ENCODE data around the gene ENTPD1.
"Not testable (repeated sequence)": the region's sequence is repeated elsewhere in the genome, so short reads cannot be mapped to it uniquely, and the experiment has no call there.

ENTPD1 gene

GRCh38 chr10:95867866-95868265 lies 111.9 kb downstream of the ENTPD1 start:
- H3K36me3 ChIP-seq (ENCODE audit: insufficient read depth, low read length), result no peaks in the 10 kb centered on the region
- H3K9ac ChIP-seq (ENCODE audit: low read depth, low read length), result no peak overlapping the region
- H3K4me1 ChIP-seq (ENCODE audit: insufficient read depth, low read length), result no peaks in the 10 kb centered on the region
- no peaks in the 10 kb centered on the region for H3K9me3 ChIP-seq (ENCODE audit: control insufficient read depth, insufficient read depth, low read length)

DNA sequence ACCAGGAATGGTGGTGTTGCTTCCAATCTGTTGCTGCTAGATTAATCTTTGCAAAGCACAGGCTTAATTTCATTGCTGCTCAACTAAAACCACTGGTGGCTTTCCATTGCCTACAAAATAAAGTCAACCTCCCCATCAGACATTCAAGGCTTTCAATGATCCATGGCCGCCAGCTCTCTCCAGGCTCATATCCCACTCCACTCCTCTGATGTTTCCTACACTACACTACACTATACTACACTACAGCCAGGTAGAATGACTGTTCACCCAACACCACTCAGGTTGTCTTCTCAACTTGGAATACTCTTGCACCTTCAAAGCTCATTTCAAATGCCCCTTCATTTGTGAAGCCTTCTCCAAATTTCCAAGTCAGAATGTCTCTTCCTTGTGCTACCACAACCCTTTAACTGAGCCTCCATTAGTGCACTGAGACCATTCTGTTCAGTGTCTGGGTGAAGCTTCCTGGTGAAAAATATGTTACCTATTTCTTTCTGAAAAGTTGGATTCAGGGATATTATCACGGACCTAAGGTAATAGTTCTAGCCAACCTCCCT lies 116.3 kb downstream of the ENTPD1 start:
- H3K4me1 ChIP-seq (ENCODE audit: insufficient read depth, low read length), result no peaks in the 10 kb centered on the region
- peaks cover 4% of the 10 kb centered on the region; the same call in 1 of the 2 replicates for H3K9me3 ChIP-seq (ENCODE audit: control insufficient read depth, insufficient read depth, low read length)
- H3K36me3 ChIP-seq (ENCODE audit: insufficient read depth, low read length), result peaks cover 5% of the 10 kb centered on the region; the same call in 1 of the 2 replicates
- H3K9ac ChIP-seq (ENCODE audit: low read depth, low read length), result no peak overlapping the region

DNA sequence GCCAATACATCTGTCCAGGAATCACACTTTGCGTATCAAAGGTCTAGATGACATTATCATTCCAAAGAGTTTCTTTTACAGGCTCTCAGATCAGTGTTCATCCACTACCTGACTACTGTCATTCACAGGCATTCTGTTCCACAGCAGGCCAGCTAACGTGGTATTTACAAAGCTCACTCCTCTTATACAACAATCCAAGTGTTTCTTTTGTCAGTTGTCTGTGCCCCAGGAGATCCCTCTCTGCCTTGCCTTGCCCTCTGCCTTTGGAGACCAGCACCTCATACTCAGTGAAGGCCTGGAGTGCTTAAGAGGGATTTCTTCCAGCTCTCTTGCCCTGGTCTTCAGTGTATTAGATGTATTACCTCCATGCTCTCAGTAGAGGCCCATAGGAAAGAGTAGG lies 117.2 kb downstream of the ENTPD1 start:
- H3K9me3 ChIP-seq (ENCODE audit: control insufficient read depth, insufficient read depth, low read length), result peaks cover 4% of the 10 kb centered on the region; the same call in 1 of the 2 replicates
- no peaks in the 10 kb centered on the region for H3K4me1 ChIP-seq (ENCODE audit: insufficient read depth, low read length)
- peaks cover 5% of the 10 kb centered on the region; the same call in 1 of the 2 replicates for H3K36me3 ChIP-seq (ENCODE audit: insufficient read depth, low read length)
- no peak overlapping the region for H3K9ac ChIP-seq (ENCODE audit: low read depth, low read length)

GRCh38 chr10:95873651-95874050 lies 117.7 kb downstream of the ENTPD1 start:
- no peaks in the 10 kb centered on the region for H3K4me1 ChIP-seq (ENCODE audit: insufficient read depth, low read length)
- no peak overlapping the region for H3K9ac ChIP-seq (ENCODE audit: low read depth, low read length)
- H3K36me3 ChIP-seq (ENCODE audit: insufficient read depth, low read length), result peaks cover 5% of the 10 kb centered on the region; the same call in 1 of the 2 replicates
- H3K9me3 ChIP-seq (ENCODE audit: control insufficient read depth, insufficient read depth, low read length), result peaks cover 4% of the 10 kb centered on the region; the same call in 1 of the 2 replicates

GRCh38 chr10:95874783-95875182 lies 118.8 kb downstream of the ENTPD1 start:
- not testable (repeated sequence) for H3K36me3 ChIP-seq (ENCODE audit: insufficient read depth, low read length); H3K9me3 ChIP-seq (ENCODE audit: control insufficient read depth, insufficient read depth, low read length); H3K4me1 ChIP-seq (ENCODE audit: insufficient read depth, low read length); H3K9ac ChIP-seq (ENCODE audit: low read depth, low read length)

DNA sequence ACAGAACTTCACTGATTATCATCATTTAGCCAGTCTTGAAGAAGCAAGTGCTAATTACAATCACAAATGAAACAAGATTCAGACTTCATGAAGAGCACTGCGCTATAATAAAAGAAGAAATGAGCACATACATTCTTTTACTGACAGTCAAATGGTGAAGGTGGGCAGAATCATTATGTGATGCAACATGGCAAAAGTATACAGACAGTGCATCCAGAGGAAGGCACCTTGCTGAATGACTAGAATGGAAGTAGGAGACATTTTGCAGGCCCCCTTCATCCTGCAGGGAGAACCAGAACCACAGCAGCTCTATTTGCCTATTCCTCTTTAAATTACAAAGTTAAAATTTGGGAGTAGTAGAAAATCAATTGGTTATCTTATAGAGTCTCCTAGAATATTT lies 120.8 kb downstream of the ENTPD1 start:
- H3K9me3 ChIP-seq (ENCODE audit: control insufficient read depth, insufficient read depth, low read length), result peaks cover 4% of the 10 kb centered on the region; the same call in 1 of the 2 replicates
- peaks cover 5% of the 10 kb centered on the region; the same call in 1 of the 2 replicates for H3K36me3 ChIP-seq (ENCODE audit: insufficient read depth, low read length)
- no peaks in the 10 kb centered on the region for H3K4me1 ChIP-seq (ENCODE audit: insufficient read depth, low read length)
- H3K9ac ChIP-seq (ENCODE audit: low read depth, low read length), result no peak overlapping the region

- no peaks in the 10 kb centered on the region for H3K4me1 ChIP-seq (ENCODE audit: insufficient read depth, low read length)
- peaks cover 5% of the 10 kb centered on the region; the same call in 1 of the 2 replicates for H3K36me3 ChIP-seq (ENCODE audit: insufficient read depth, low read length)
- H3K9me3 ChIP-seq (ENCODE audit: control insufficient read depth, insufficient read depth, low read length), result peaks cover 4% of the 10 kb centered on the region; the same call in 1 of the 2 replicates
- H3K9ac ChIP-seq (ENCODE audit: low read depth, low read length), result no peak overlapping the region
These were observed 121.9 kb downstream of the ENTPD1 start for GRCh38 chr10:95877881-95878280.

GRCh38 chr10:95880704-95881103 lies 124.7 kb downstream of the ENTPD1 start:
- Histone ChIP-seq H3K9me3 (ENCODE audit: control insufficient read depth, insufficient read depth, low read length) (peaks cover 2% of the 10 kb centered on the region; the same call in 1 of the 2 replicates), H3K36me3 (ENCODE audit: insufficient read depth, low read length) (peaks cover 5% of the 10 kb centered on the region; the same call in 1 of the 2 replicates), H3K9ac (ENCODE audit: low read depth, low read length) (no peak overlapping the region), H3K4me1 (ENCODE audit: insufficient read depth, low read length) (no peaks in the 10 kb centered on the region)

DNA sequence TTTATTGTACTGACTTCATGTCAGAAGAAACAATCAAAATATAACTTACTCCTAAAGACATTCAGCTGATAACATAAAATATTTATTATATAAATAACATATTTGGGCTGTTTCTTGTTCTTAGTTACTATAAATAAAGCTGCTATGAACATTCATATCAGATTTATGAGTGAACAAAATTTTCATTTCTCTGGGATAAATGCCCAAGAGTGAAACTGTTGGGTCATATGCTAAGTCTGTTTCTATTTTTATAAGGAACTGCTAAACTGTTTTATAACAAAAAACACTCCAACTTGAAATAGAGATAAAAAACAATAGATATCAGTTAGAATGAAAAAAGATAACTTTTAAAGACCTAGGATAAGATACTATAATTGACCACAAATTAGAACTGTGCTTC lies 125.4 kb downstream of the ENTPD1 start:
- Histone ChIP-seq H3K4me1 (ENCODE audit: insufficient read depth, low read length) (no peaks in the 10 kb centered on the region), H3K9ac (ENCODE audit: low read depth, low read length) (no peak overlapping the region), H3K9me3 (ENCODE audit: control insufficient read depth, insufficient read depth, low read length) (no peaks in the 10 kb centered on the region), H3K36me3 (ENCODE audit: insufficient read depth, low read length) (peaks cover 5% of the 10 kb centered on the region; the same call in 1 of the 2 replicates)

GRCh38 chr10:95889830-95890229 lies 133.9 kb downstream of the ENTPD1 start:
- Histone ChIP-seq H3K9ac (ENCODE audit: low read depth, low read length) (no peak overlapping the region), H3K36me3 (ENCODE audit: insufficient read depth, low read length) (no peaks in the 10 kb centered on the region; the same call in 1 of the 2 replicates), H3K4me1 (ENCODE audit: insufficient read depth, low read length) (no peaks in the 10 kb centered on the region)

GRCh38 chr10:95896071-95896850 lies 140.3 kb downstream of the ENTPD1 start:
- Histone ChIP-seq H3K9ac (ENCODE audit: low read depth, low read length) (no peak overlapping the region), H3K36me3 (ENCODE audit: insufficient read depth, low read length) (no peaks in the 10 kb centered on the region), H3K9me3 (ENCODE audit: control insufficient read depth, insufficient read depth, low read length) (no peaks in the 10 kb centered on the region), H3K4me1 (ENCODE audit: insufficient read depth, low read length) (no peaks in the 10 kb centered on the region)

More at GRCh38 chr10:95889830-95890229, 133.9 kb downstream of the ENTPD1 start:
- H3K9me3 ChIP-seq (ENCODE audit: control insufficient read depth, insufficient read depth, low read length), result no peaks in the 10 kb centered on the region

- not testable (repeated sequence) for H3K36me3 ChIP-seq (ENCODE audit: insufficient read depth, low read length); H3K4me1 ChIP-seq (ENCODE audit: insufficient read depth, low read length); H3K9ac ChIP-seq (ENCODE audit: low read depth, low read length); H3K9me3 ChIP-seq (ENCODE audit: control insufficient read depth, insufficient read depth, low read length)
These were observed 150.1 kb downstream of the ENTPD1 start for GRCh38 chr10:95905897-95906580.

DNA sequence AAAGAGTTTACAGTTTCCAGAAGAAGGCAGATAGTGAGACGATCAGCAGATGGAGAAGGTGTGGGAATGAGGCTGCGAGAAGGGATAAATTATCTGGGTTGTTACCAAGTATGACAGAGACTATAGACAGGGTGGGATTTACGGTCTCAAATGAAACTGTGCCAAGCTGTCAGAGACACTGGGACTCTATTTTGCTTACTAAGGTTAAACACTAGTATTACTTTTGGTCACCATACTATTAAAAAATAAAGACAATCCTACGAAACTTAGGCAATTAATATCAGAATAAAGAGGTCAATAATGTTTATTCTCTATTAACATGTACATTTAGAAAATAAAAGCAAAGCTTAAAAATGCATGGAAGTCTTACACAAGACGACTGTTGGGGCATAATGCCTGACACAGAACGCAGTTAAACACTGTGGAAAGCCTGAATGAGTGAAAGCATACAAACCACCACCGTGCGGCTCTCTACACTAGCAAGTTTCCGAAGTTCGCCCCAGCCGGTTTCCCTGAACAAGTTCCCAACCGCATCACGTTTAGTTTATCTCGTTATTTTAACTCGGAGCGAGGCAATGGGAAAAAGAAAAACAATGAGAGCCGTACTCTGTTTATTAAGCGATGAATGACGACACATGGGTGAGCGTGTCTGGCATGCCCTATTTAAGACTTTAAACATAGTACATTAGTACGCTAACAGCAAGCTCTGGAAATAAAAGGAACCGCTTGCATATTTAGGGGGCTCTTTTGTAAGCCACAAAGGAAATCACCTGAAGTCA lies 150.9 kb downstream of the ENTPD1 start:
- H3K4me1 ChIP-seq (ENCODE audit: insufficient read depth, low read length), result no peaks in the 10 kb centered on the region
- no peaks in the 10 kb centered on the region for H3K9me3 ChIP-seq (ENCODE audit: control insufficient read depth, insufficient read depth, low read length)
- peak overlapping the region; percentile 87 for H3K9ac ChIP-seq (ENCODE audit: low read depth, low read length)
- H3K36me3 ChIP-seq (ENCODE audit: insufficient read depth, low read length), result no peaks in the 10 kb centered on the region; the same call in 1 of the 2 replicates

Measured in ES-I3 (cell line).